Measurements from ENCODE around the gene ADD2.
"Not testable (repeated sequence)": the region's sequence is repeated elsewhere in the genome, so short reads cannot be mapped to it uniquely, and the experiment has no call there.

ADD2 gene

DNA sequence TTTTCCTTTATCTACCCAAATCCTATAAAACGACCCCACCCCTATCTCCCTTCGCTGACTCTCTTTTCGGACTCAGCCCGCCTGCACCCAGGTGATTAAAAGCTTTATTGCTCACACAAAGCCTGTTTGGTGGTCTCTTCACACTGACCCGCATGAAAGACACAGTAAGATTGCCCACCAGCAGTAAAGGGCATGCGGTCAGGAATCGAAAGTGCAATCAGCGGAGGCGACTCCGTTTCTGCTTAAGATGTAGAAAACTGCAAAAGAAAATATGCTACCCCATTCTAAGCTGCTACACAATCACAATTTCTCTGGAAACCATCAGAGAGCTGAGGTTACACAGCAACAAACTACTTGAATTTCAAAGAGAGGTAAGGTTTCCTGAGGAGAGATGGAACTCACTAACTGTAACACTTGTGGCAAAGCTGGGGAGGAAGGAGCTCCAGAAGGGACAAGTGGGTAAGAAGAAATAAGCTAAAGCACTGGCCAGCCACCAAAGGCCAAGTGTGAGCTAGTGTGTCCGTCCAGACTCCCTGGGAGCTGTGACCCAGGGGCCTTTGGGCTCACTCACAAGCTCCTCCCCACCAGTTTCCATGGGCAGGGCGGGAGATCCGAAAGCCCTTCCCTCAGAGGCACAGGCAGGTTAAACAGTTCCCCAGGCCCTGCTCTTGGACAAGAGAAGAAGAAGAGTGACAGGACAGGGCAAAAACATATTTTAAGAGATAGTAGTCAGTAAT lies 141.6 kb downstream of the ADD2 start:
- no peak for DNase-seq

DNA sequence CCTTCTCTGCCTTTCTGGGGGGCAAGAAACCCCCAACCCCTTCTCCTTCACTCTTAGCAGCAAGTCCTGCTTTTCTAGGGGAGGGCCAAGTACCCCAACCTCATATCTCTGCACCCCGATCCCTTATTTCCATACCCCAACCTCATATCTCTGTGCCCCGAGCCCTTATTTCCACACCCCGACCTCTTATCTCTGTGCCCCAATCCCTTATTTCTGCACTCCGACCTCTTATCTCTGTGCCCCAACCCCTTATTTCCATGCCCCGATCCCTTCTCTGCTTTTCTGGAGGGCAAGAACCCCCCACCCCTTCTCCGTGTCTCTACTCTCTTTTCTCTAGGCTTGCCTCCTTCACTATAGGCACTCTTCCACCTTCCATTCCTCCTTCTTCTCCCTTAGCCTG lies 146.5 kb downstream of the ADD2 start:
- not testable (repeated sequence) for DNase-seq

DNA sequence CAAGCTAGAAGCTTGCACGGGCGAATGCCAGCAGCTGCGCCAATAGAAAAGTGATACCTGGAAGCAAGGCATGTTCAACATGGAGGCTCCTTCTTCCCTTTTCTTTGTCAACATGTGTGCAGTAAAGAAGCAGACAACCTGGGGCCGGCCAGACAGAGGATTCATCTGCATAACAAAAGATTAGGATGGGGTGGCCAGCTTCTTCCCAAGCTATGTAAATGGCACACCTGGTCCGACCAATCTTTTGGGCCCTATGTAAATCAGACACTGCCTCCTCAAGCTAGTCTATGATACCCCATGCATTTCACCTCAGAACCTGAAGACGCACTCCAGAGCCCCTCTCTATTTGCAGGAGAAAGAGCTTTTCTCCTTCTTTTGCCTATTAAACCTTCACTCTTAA lies 148.0 kb downstream of the ADD2 start:
- no peak for DNase-seq

DNA sequence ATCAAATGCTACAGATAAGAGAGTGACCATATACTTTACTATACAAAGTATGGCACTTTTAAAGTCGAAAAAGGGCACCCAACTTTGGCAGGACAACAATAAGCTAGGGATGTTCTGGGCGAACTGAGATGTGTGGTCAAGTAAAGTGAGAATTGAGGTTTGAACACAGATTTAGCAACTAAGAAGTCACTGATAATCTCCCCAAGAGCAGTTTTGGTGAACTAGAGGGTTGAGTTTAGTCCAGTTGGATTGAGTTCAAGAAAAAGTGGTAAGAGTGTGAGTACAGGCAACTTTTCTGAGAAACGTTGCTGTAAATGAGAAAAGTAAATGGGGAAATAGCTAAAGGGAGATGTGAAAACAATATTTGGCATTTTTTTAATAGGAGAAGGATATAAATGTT lies 148.8 kb downstream of the ADD2 start:
- no peak for DNase-seq

DNA sequence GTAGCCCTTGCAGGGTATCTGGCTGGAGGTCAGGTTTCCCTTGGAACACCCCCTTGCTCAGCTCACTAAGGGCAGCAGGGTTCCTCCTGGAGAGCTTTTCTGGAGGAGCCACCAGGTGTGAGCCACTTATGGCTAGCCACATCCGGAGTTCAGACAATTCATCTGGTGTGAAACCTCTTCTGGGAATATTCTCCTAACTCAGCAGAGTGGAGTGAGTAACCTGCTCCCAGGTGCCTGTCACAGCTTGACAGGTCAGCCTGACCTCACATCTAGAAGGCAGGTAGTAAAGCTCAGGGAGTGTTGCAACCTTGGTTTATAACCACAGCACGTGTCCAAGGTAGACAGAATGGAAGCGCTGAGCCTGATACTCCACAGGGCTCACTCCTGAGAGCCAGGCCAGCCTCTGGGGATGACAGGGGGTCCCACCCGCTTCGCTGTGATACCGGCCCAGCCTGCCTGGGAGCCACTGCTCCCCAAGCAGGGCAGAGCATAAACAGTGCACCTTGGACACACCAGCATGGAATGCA lies 151.8 kb downstream of the ADD2 start:
- no peak for DNase-seq

DNA sequence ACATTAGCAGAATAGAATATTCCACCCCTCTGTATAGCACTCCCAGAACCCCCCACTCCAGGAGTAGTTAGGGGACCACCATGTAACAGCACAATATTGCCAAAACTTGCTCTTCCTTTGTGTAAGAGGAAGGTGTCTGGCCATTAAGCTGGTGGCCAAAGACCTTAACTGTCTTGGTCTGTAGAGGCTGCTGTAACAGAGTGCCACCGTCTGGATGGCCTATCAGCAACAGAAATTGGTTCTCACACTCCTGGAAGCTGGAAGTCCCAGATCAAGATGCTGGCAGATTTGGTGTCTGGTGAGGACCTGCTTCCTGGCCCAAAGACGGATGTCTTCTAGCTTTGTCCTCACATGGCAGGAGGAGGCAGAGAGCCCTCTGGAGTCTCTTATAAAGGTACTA lies 152.8 kb downstream of the ADD2 start:
- no peak for DNase-seq

DNA sequence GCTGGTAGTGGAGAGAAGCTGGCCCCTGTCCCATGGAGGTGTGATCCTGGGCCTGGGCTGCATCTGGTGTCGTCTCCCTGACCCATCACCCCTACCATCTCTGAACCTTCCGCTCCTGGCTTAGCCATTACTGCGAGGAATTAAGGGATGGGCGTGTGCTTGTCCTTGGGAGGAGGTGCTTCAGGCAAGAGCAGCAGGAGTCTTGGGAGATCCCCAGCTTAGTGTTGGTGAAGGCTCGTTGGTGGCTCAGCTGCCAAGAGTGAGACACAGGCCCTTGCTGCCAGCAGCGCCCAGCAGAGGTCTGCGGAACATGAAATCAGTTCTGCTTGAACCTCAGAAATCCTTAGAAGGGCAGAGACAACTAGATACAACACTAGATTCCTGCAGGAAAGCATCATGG lies 154.5 kb downstream of the ADD2 start:
- no peak for DNase-seq

DNA sequence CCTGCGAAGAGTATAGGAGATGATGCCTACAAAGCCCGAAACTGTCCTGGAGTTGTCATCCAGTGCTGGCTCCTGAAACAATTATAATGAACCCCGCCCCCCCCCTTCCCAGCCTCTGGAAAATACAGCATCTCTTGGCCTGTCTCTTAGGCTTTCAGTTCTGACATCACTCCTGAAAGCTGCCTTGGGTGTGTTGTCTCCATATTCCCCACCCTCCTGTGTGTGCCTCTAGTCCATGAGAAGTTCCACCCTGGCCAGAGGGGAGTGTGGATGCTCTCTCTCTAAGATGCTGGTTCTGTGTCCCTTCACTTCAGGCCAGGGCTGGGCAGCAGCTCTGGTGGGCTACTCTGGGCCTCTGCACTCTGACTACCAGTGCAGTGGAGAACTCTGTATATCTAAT lies 155.4 kb downstream of the ADD2 start:
- no peak for DNase-seq

DNA sequence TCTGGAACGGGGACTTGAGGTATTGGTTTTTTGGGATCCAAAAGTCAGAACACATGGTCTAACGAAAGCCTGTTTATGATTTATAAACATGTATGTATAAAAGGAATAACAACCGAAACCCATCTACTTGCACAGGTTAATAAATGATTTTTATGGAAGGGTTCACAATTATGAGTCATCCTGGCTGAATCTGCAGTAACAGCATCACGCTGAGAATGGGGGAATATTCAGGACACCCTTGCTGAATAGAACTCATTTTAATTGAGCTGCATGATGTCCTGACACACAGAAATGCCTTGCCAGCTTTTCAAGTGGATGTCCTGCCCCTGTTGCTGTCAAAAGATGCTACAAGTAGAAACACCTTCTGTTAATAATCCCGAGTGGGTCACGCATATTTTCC lies 159.6 kb downstream of the ADD2 start:
- no peak for DNase-seq

DNA sequence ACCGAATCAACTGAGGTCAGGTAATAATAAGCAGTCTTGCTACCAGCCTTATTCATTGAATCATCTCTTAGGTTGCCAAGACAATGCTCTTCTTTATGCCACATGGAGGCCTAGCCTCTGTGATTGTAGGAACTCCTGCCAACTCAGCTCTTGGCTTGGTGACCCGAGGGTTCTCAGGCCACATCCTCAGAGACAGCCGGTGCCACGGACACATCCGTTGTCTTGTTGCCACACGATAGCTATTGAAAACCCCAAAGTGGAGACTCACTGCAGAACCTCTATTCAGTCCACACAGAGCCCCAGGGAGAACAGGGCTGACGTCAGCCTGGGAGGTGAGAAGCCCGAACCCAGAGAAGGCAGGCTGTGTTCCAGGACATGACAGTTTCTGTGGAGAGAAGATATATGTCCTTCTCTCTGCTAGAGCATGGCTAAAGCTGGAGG lies 160.9 kb downstream of the ADD2 start:
- DNase-seq, result no peak
